GM19099 (cell line): ENCODE results near the gene RIMBP2.

Experiments
- POLR2A ChIP-seq: IDR thresholded peaks from 3 replicates; pipeline ENCODE4 v1.6.1; 2011; ENCODE audit warnings: low read depth; ENCODE audit not compliant: insufficient read length; ENCODE audit errors: extremely low read depth

Gene RIMBP2

GRCh38 chr12:130620756-130621155 is 95.3 kb downstream of the RIMBP2 start:
- no peak for TF ChIP-seq POLR2A

- TF ChIP-seq POLR2A, result no peak
Observed at GRCh38 chr12:130620281-130620680, 95.8 kb downstream of the RIMBP2 start.

- no peak for TF ChIP-seq POLR2A
Observed at GRCh38 chr12:130619385-130620001, 96.6 kb downstream of the RIMBP2 start.

GRCh38 chr12:130617219-130617618 is 98.9 kb downstream of the RIMBP2 start:
- no peak for TF ChIP-seq POLR2A

- no peak for TF ChIP-seq POLR2A
Observed at GRCh38 chr12:130615861-130616345, 100.2 kb downstream of the RIMBP2 start.

- no peak for TF ChIP-seq POLR2A
Observed at GRCh38 chr12:130614530-130614905, 101.6 kb downstream of the RIMBP2 start.

- no peak for TF ChIP-seq POLR2A
Observed at GRCh38 chr12:130613831-130614529, 102.1 kb downstream of the RIMBP2 start.

- TF ChIP-seq POLR2A, result no peak
Observed at GRCh38 chr12:130613131-130613530, 103.0 kb downstream of the RIMBP2 start.

- no peak for TF ChIP-seq POLR2A
Observed at GRCh38 chr12:130611026-130611905, 104.8 kb downstream of the RIMBP2 start.

GRCh38 chr12:130609966-130610365 is 106.1 kb downstream of the RIMBP2 start:
- no peak for TF ChIP-seq POLR2A

GRCh38 chr12:130608831-130609230 is 107.3 kb downstream of the RIMBP2 start:
- no peak for TF ChIP-seq POLR2A

GRCh38 chr12:130608132-130608531 is 108.0 kb downstream of the RIMBP2 start:
- no peak for TF ChIP-seq POLR2A

GRCh38 chr12:130606231-130606630 is 109.9 kb downstream of the RIMBP2 start:
- TF ChIP-seq POLR2A, result no peak

GRCh38 chr12:130603396-130603965 is 112.6 kb downstream of the RIMBP2 start:
- TF ChIP-seq POLR2A, result no peak

- TF ChIP-seq POLR2A, result no peak
Observed at GRCh38 chr12:130602251-130602650, 113.8 kb downstream of the RIMBP2 start.
